Glutamatergic neuron (in vitro differentiated cells): ENCODE results near the gene UBAC2. TPM values are rescaled to one million over a fixed set of nuclear protein-coding genes. Genes with fewer than 3 reads are reported as not detected.

Source experiments
- DNase-seq: peaks from one replicate; pipeline ENCODE4 v3.0.0; 2022
- H3K27ac Mint-ChIP-seq: one replicate; pipeline ENCODE4 v1.8.0; 2020; ENCODE audit warnings: mild to moderate bottlenecking, mixed read lengths, inconsistent platforms; ENCODE audit not compliant: unreplicated experiment
- H3K27me3 Mint-ChIP-seq: one replicate; pipeline ENCODE4 v1.8.0; 2020; ENCODE audit warnings: mild to moderate bottlenecking, moderate library complexity, mixed read lengths, inconsistent platforms; ENCODE audit not compliant: unreplicated experiment
- H3K36me3 Mint-ChIP-seq: one replicate; pipeline ENCODE4 v1.8.0; 2020; ENCODE audit warnings: mild to moderate bottlenecking, mixed read lengths, inconsistent platforms; ENCODE audit not compliant: unreplicated experiment
- H3K4me1 Mint-ChIP-seq: one replicate; pipeline ENCODE4 v1.8.0; 2020; ENCODE audit warnings: mild to moderate bottlenecking, low read depth, mixed read lengths, inconsistent platforms; ENCODE audit not compliant: unreplicated experiment
- H3K4me3 Mint-ChIP-seq: one replicate; pipeline ENCODE4 v1.8.0; 2020; ENCODE audit warnings: mild to moderate bottlenecking, mixed read lengths, inconsistent platforms; ENCODE audit not compliant: unreplicated experiment
- H3K9me3 Mint-ChIP-seq: one replicate; pipeline ENCODE4 v1.8.0; 2020; ENCODE audit warnings: mild to moderate bottlenecking, moderate library complexity, mixed read lengths, inconsistent platforms; ENCODE audit not compliant: unreplicated experiment
- CTCF ChIP-seq: fragments of 200-600 bp; sonication (generic); IDR thresholded peaks from one replicate; pipeline ENCODE4 v1.5.0; 2021; ENCODE audit not compliant: partially characterized antibody, unreplicated experiment
- total RNA-seq: library from RNA; stranded (reverse); fragmentation: NEBNext Ultra II Directional; extraction: Animal tissue kit (Norgen Biotek cat#: 25700); gene quantifications from one replicate; pipeline ENCODE4 v1.2.1, GENCODE V29; 2021; ENCODE audit not compliant: unreplicated experiment

UBAC2 gene
- total RNA-seq, 1 donor from 2014 or later, result 33.3 TPM

DNA sequence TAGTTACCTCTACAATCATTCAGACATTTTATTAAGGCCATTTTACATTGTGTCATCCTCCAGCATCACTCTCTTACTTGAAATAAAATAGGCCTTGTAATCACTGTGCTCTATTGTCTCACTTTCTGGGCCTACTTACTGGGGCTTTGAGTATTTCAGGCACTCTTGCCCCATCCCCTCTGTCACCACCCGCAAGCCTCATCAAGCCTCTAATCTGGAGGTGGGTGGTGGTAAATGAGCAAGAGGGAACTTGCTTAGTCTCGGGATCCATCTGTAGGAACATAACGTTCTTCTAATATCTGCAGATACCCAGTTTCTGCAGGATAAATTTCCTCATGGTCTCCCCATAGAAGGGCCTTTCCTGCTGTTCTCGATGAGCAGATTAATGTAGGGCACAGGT, 77.0 kb downstream of the UBAC2 start:
- DNase-seq, result no peak
- no peaks in the 10 kb centered on the region for H3K4me1 Mint-ChIP-seq
- H3K4me3 Mint-ChIP-seq, result no peak overlapping the region
- H3K27ac Mint-ChIP-seq, result no peak overlapping the region
- no peaks in the 10 kb centered on the region for H3K36me3 Mint-ChIP-seq
- H3K27me3 Mint-ChIP-seq, result peaks cover 2% of the 10 kb centered on the region
- TF ChIP-seq CTCF, result no peak
- no peaks in the 10 kb centered on the region for H3K9me3 Mint-ChIP-seq

- DNase-seq, result no peak
- peaks cover 1% of the 10 kb centered on the region for H3K27me3 Mint-ChIP-seq
- H3K27ac Mint-ChIP-seq, result no peak overlapping the region
- no peak overlapping the region for H3K4me3 Mint-ChIP-seq
- no peak for TF ChIP-seq CTCF
- no peaks in the 10 kb centered on the region for H3K36me3 Mint-ChIP-seq
- H3K9me3 Mint-ChIP-seq, result no peaks in the 10 kb centered on the region
- H3K4me1 Mint-ChIP-seq, result no peaks in the 10 kb centered on the region
These were observed 77.5 kb downstream of the UBAC2 start for GRCh38 chr13:99278200-99278599.

GRCh38 chr13:99278843-99279242, 78.2 kb downstream of the UBAC2 start:
- DNase-seq, result no peak
- no peaks in the 10 kb centered on the region for H3K9me3 Mint-ChIP-seq
- no peaks in the 10 kb centered on the region for H3K36me3 Mint-ChIP-seq
- no peaks in the 10 kb centered on the region for H3K4me1 Mint-ChIP-seq
- H3K27me3 Mint-ChIP-seq, result no peaks in the 10 kb centered on the region
- no peak overlapping the region for H3K4me3 Mint-ChIP-seq
- TF ChIP-seq CTCF, result no peak
- no peak overlapping the region for H3K27ac Mint-ChIP-seq

GRCh38 chr13:99279637-99280036, 79.0 kb downstream of the UBAC2 start:
- Mint-ChIP-seq H3K4me3 (no peak overlapping the region), H3K27ac (no peak overlapping the region), H3K36me3 (no peaks in the 10 kb centered on the region), H3K9me3 (no peaks in the 10 kb centered on the region), H3K4me1 (no peaks in the 10 kb centered on the region), H3K27me3 (no peaks in the 10 kb centered on the region)
- no peak for TF ChIP-seq CTCF
- DNase-seq, result no peak

GRCh38 chr13:99280166-99280565, 79.5 kb downstream of the UBAC2 start:
- Mint-ChIP-seq H3K36me3 (no peaks in the 10 kb centered on the region), H3K4me1 (no peaks in the 10 kb centered on the region), H3K27me3 (no peaks in the 10 kb centered on the region), H3K9me3 (no peaks in the 10 kb centered on the region), H3K27ac (no peak overlapping the region), H3K4me3 (no peak overlapping the region)
- no peak for TF ChIP-seq CTCF
- DNase-seq, result no peak
